ENCODE data around the gene PHKA1.
"Not testable (repeated sequence)": the region's sequence is repeated elsewhere in the genome, so short reads cannot be mapped to it uniquely, and the experiment has no call there.

Gene PHKA1

DNA sequence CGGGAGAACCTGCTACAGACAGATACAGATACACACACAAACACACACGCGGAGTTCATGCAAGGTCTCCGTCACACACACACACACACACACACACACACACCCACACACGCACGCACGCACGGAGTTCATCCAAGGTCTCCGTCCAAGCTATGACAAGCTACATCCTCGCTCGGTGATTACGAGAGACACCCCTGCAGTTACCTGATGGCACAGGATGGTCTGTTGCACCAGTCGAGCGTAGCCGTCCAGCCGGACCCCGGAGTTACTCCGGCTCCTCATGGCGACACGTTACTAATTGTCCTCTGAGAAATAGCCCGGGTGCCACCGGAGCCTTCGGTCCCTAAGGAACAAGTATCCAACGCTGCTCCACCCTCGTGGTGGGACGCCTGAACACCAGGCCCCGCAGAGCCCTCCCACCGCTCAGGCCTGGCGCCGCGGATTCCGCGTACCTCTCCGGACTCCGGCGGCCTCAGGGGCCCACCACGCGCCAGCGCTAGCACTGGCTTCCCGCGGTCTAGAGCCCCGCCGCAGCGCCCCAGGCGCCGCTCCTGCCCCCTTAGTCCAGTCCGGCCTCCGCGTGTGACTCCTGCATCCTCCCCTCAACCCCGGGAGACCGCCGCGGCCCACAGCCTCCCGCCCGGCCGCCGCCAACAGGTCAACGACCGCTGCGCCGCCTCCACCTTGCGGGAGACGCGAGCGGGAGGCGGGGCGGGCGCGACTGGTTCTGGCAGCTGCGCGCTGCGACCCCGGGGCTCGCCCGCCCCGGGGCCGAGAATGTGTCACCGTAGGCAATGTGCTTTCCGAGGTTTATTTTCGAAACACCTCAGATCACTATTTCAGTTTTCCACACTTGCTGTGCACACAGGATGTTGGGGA is at the start of gene PHKA1:
Gene PHKA1, minus strand, starts transcription at position 708 of the 879 bp plus-strand sequence. Its CDS starts 426 bp downstream, at position 282.
- DNase-seq (ENCODE audit: low read depth): not testable (repeated sequence)

DNA sequence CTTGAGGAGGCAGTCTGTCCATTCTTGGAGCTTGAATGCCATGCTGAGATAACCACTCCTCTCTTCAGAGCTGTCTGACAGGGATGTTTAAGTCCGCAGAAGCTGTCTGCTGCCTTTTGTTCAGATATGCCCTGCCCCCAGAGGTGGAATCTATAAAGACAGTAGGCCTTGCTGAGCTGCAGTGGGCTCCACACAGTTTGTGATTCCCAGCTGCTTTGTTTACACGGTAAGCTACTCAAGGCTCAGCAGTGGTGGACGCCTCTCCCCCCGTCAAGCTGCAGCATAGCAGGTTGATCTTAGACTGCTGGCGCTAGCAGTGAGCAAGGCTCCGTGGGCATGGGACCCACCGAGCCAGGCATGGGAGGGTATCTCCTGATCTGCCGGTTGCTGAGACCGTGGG is 46.3 kb upstream of the PHKA1 start:
- DNase-seq (ENCODE audit: low read depth): not testable (repeated sequence)

DNA sequence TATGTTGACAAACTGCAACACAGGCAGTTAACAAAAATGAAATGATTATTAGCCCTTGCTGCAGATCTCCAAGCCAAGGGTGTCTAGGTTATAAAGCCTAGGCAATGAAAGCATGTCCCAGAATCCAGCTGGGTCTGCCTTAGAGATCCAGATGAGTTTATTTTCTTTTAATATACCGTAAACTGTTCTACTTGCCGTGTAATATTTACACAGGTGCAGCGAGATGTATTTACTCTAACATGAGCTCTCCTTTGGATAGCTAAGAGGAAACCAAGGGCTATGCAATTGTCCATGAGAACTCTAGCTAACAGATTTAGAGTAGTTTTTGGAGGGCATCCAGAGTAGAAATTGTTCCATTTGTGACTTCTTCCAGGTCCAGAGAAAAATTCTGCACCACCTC is 34.4 kb upstream of the PHKA1 start:
- not testable (repeated sequence) for DNase-seq (ENCODE audit: low read depth)

DNA sequence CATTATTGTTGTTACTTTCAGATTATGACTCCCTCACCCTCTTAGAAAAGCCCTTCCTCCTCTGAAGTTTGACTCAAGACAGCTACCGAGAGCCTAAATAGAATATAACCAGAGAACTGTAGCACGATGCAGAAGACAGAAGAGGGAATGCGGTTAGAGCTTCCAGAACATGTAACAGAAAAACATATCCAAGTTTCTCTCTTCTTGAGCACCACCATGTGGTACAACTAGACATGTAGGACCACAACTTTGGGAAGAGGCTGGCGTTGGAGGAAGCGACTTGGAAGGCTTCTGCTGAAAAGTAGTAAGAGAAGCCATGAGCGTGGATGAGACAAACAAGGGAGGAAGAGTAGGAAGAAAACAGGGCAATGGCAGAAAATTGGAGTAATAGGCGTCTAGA is 31.4 kb upstream of the PHKA1 start:
- DNase-seq (ENCODE audit: low read depth): not testable (repeated sequence)

DNA sequence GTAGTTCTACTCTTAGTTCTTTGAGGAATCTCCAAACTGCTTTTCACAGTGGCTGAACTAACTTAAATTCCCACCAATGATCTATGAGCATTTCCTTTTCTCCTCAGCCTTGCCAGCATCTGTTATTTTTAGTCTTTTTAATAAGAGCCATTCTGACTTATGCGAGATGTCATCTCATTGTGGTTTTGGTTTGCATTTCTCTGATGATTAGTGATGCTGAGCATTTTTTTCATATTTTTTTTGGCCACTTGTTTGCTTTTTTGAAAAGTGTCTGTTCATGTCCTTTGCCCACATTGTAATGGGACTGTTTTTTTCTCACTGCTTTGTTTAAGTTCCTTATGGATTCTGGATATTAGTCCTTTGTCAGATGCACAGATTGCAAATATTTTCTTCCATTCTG is 21.5 kb upstream of the PHKA1 start:
- DNase-seq (ENCODE audit: low read depth): no peak

DNA sequence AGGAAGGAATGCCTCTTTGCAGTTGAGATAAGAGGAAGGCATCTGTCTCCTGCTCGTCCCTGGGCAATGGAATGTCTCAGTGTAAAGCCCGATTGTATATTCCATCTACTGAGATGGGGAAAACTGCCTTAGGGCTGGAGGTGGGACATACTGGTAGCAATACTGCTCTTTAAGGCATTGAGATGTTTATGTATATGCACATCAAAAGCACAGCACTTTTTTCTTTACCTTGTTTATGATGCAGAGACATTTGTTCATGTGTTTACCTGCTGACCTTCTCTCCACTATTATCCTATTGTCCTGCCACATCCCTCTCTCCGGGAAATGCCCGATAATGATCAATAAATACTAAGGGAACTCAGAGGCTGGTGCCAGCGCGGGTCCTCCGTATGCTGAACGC is 19.5 kb upstream of the PHKA1 start:
- not testable (repeated sequence) for DNase-seq (ENCODE audit: low read depth)

DNA sequence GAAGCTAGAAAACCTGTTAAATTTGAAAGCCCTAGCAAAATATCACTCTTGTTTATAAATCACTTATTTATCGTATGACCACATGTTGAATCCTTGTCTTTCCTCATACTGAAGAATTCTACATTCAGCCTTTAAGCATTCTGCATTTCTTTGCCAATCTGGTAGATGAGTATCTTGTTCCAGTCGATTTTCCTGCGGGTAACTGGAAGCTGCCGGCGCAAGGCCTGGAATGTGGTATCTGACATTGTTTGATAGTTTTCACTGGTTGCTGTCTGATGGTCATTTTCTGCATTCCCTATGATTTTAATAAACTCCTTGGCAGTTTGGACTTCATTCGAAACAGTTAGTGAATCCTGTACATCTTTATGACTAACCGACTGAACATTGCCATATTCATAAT is 13.7 kb upstream of the PHKA1 start:
- no peak for DNase-seq (ENCODE audit: low read depth)

DNA sequence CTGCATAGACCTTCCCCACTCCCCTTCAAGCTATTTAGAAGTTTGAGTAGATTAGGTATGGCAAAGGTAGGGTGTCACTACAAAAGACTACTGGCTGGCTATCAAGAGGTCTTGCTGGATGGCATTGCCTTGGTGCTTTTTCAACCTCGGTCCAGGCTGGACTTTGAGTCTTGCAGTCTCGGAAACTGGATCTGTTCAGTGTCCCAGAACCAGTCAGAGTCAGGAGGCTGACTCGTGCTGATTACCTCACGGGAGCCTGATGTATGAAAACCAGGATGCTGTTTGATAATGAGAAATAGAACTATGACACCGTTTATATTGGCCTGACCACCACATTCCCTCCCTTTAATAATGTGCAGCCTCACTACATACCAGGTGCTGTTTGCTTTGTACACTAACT is 2.7 kb upstream of the PHKA1 start:
- DNase-seq (ENCODE audit: low read depth): no peak

DNA sequence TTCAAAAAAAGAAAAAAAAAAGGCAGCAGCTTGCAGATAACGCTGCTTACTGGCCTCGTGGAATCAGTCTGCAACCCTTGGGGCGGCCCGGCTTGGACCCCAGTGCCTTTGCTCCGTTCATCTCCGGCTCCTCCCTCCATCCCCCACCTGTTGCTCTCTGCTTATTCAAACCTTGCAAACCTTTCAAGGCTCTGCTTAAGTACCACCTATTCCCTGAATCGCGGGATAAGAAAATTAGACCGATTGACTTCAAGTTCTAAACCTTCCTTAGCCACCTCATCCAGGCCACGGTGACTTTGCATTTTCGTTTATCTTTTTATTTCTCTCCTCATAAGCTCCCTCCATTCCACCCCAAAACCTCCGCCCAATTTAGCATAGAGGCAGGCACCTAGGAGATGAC is 1.4 kb upstream of the PHKA1 start:
- DNase-seq (ENCODE audit: low read depth): no peak

DNA sequence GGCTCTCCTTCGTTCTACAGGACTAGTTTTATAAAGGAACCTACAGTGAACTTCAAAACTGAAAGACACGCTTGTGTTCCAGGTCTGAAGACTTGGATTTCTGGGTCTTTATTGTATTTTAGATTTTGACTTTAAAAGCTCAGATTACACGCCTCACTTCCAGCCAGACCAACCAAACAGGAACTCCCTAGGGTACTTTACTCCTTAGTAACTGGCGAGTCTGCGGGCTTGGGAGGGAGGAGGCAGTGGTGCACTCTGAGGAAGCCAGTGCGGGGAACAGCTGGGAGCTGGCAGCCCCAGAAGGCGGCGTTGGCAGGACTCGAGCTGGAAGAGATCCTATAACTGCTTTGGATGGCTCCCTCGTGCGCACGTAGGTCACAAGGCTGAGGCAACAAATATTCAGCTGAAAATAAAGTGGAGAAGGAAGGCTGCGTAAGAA is 391 bp upstream of the PHKA1 start:
- DNase-seq (ENCODE audit: low read depth): no peak

DNA sequence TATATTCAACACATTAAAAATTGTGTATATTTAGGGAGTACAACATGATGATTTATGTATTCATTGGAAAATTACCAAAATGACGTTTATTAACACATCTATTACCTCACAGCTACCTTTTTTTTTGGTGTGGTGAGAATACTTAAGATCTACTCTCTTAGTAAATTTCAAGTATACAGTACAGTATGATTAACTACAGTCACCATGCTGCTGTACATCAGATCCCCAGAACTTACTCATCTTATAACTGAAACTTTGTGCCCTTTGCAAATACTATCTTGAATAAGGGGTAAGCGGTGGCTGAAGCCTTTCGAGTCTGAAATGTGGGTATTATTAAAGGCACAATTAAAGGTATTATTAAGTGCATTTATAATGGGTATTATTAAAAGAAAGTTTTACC is 976 bp downstream of the PHKA1 start:
- no peak for DNase-seq (ENCODE audit: low read depth)

DNA sequence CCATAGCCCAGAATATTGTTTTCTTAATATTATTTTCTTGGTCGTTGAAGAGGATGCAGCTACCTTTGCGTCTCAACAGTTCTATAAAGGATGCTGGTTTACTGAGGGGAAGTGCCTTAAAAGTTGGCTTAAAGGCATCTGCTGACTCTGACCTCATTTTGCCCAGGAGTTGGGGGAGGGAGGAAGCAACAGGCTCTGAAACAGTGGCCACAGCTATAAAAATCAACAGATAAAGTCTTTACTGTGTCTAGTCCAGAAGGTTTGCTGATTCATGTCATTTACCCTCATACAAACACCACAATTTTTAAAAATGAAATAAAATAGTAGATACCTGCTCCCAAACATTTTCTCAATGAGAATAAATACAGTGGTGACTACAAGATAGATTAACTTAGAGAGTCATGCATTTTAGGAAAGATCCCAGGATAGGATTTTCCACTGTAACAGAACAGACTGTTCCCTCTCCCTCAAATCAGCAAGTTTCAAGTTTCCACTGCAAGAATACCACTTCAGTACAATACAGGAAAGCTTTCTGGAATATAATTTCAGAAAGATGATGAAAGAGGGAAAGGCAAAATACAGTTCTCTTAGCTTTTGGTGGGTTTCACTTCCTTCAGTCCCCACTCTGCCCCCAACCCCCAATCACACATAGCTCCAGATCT is 1.9 kb downstream of the PHKA1 start:
- no peak for DNase-seq (ENCODE audit: low read depth)

DNA sequence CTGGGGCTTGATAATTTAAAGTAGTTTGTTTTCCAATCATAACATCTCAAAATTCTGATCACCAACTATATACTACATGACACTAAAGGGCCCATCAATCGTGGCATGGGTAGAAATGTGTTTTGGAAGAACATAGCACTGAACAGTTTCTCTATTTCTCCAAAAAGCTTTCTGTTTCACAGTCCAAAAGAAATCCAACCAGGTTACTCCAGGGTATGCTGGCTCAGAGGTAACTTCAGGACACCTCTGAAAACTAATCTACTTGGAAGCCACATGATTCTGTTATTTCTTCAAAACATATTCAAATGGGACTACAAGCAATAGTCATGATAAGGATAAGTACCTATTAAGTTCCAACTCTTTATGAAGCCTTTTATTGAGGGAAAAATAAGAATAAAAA is 8.3 kb downstream of the PHKA1 start:
- DNase-seq (ENCODE audit: low read depth): no peak

DNA sequence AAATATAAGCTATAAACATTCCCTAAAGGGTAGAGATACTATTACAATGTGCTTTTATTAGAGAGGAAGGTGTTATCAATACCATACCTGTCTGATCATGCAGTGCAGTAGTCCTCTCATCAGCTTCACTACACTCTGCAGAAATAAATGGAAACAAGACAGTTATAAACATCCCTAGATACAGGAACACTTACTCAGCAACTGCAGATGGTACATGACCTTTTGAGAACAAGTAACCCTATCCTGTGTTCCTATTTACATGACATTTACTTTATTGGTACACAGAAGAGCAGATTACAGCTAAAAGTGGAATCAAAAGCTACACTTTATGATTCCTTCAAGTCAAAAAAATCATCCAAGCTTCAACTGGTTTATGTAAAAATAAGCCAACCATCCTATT is 9.0 kb downstream of the PHKA1 start:
- DNase-seq (ENCODE audit: low read depth): no peak

DNA sequence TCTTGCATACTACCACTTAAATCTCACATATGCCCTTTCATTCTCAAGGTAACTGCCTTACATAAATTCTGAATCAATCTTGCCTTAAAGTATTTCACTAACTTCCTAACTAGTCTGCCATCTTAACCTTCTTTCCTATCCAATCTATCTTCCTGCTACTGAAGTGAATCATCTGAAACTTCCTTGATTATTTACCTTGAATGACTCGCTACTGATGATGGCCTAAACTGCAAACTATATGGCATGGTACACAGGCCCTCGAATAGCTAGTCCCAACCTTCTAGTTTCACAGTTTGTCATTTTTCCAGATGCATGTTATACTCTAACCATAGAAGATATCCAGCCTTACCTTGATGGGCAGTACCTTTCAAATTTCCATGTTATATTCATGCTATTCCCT is 19.9 kb downstream of the PHKA1 start:
- no peak for DNase-seq (ENCODE audit: low read depth)

DNA sequence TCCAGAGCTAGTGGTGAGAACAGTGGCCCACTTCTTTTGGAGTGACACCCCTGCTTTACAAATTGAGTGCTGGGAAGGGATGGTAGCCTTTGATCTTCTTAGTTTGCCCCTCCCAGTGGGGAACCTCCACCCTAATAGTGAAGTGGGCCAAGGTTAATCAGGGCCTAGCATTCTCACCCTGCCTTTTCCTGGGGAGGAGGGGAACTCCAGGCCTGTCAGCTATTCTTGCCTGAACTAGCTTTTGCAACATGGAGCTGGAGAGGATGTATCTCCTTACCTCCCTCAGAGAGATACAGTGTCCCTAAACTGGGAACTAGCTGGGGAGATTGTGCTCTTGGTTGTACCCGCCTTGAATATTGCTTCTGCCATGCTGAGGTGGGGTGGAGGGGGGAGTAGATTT is 20.6 kb downstream of the PHKA1 start:
- DNase-seq (ENCODE audit: low read depth): no peak

DNA sequence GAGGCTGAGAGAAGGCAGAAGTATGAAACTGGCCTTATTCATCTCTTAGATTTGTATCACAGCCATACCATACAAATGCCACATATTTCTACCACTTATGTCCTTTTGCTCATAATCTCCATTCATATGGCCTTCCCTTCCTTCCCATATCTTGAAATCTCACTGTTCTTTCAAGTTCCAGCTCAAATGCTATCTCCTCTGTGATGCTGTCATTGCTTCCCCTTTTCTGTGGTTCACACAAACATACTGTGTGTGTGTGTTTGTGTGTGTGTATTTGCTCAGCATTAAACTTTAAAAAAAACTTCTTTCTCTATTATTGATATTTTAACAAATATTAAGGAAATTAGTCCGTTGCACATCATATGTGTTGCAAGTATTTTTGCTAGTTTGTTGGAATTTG is 26.7 kb downstream of the PHKA1 start:
- no peak for DNase-seq (ENCODE audit: low read depth)

DNA sequence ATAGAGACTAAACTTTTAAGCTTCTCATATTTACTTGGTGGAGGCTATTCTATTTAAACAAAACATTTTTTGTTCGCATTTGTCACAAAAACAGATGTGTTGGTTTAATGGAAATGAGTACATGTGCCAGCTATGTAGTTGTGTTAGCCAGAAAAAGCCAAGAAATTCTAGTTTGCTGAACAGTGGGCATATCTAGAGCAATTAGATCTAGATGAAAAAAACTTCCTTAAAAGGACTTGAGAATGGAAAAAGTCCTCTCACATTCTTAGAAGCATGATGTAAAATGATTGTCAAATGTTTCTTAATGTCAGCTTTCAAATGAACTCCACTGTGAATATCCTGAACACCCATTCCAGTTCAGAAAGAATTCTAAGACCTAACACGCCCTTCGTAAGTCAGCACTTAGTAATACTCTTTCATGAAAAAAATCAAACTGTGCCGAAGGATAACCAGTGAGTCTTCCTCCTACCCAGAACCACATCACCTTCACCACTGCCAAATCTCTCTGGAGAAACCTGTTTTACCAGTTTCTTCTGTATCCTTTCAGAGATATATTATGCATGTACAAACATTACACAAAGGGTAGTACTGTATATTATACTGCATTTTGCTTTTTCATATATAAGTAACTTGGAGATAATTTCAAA is 28.2 kb downstream of the PHKA1 start:
- no peak for DNase-seq (ENCODE audit: low read depth)

DNA sequence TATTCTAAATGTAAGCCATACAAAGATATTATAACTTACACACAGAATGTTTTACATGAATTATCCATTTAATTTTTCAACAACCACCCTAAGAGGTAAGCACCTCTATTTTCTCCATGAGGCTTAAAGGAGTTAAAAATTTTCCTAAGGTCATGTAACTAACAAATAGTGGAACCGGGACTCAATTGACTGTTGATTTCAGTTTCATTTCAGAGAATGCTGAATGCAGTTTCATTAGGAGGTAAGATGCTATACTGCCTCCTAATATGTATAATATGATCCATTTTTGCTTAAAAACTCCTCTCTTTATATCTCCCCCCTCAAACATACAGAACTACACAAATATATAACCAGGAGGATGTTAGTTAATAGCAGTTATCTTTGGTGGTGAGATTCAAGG is 29.1 kb downstream of the PHKA1 start:
- DNase-seq (ENCODE audit: low read depth): no peak

DNA sequence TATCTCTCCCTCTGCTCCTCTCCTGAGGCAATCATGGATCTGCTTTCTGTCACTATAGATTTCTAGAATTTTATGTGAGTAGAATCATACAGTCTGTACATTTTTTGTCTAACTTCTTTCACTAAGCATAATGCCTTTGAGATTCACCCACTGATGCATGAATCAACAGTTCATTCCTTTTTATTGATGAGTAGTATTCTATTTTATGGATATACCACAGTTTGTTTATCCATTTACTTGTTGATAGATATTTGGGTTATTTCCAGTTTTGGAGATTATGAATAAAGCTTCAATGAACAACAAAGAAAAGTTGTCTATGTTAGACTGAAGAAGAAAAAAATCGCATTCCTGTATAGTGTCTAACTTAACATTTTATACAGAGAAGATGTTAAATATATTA is 30.5 kb downstream of the PHKA1 start:
- DNase-seq (ENCODE audit: low read depth): no peak

DNA sequence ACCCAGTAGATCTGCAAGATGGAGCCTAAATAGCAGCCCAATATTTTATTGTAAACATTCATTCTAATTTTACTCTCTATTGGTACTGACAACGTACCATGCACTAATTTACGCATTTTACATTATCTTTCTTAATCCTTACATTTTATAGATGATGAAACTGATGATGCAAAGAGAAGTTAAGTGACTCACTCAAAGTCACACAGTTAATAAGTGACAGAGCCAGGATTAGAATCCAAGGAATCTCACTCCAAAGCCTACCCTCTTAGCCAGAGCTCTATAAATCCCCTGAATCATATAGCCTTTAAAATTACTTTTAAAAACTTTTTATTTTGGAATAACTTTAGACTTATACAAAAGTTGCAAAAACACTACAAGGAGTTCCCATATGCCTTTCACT is 37.6 kb downstream of the PHKA1 start:
- no peak for DNase-seq (ENCODE audit: low read depth)

DNA sequence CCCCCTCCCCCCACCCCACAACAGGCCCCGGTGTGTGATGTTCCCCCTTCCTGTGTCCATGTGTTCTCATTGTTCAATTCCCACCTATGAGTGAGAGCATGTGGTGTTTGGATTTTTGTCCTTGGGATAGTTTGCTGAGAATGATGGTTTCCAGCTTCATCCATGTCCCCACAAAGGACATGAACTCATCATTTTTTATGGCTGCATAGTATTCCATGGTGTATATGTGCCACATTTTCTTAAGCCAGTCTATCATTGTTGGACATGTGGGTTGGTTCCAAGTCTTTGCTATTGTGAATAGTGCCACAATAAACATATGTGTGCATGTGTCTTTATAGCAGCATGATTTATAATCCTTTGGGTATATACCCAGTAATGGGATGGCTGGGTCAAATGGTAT is 40.2 kb downstream of the PHKA1 start:
- DNase-seq (ENCODE audit: low read depth): not testable (repeated sequence)

DNA sequence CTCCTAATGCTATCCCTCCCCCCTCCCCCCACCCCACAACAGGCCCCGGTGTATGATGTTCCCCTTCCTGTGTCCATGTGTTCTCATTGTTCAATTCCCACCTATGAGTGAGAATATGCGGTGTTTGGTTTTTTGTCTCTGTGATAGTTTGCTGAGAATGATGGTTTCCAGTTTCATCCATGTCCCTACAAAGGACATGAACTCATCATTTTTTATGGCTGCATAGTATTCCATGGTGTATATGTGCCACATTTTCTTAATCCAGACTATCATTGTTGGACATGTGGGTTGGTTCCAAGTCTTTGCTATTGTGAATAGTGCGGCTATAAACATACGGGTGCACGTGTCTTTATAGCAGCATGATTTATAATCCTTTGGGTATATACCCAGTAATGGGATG is 44.6 kb downstream of the PHKA1 start:
- not testable (repeated sequence) for DNase-seq (ENCODE audit: low read depth)

Data from stimulated activated CD8-positive, alpha-beta memory T cell treated with anti-CD3 and anti-CD28 coated beads, Interleukin-15, amount 100 ng/mL, for 1 hour (primary cell).